Tibial nerve (tissue), 4 donors: ENCODE data around the gene APOBEC2. TPM values are rescaled to one million over a fixed set of nuclear protein-coding genes. Genes with fewer than 3 reads are reported as not detected.

Experiments
- DNase-seq, 2 donors: peaks; one replicate each; pipeline ENCODE4 v3.0.0-alpha.2; 2019; ENCODE audit warnings: low spot score in 2 of 2
- H3K27ac ChIP-seq, 4 donors: fragments of 200-600 bp; sonication (generic) in 3 of 4; one replicate each; pipeline ENCODE4 v1.5.1; 2017 to 2019; ENCODE audit warnings: mild to moderate bottlenecking in 1 of 4
- H3K27me3 ChIP-seq, 2 donors: fragments of 200-600 bp; sonication (generic) in 1 of 2; one replicate each; pipeline versions ENCODE4 v1.5.1 to v1.6.0; 2017 to 2019
- H3K36me3 ChIP-seq, 3 donors: fragments of 200-600 bp; sonication (generic); one replicate each; pipeline ENCODE4 v1.5.1; 2018 to 2019
- H3K4me1 ChIP-seq, 4 donors: fragments of 200-600 bp; sonication (generic) in 3 of 4; one replicate each; pipeline ENCODE4 v1.5.1; 2017 to 2019
- H3K4me3 ChIP-seq, 4 donors: fragments of 200-600 bp; sonication (generic) in 3 of 4; one replicate each; pipeline ENCODE4 v1.5.1; 2017 to 2019; ENCODE audit warnings: mild to moderate bottlenecking in 1 of 4, moderate library complexity in 1 of 4
- H3K9me3 ChIP-seq, 4 donors: fragments of 200-600 bp; sonication (generic) in 3 of 4; one replicate each; pipeline ENCODE4 v1.5.1; 2017 to 2019
- CTCF ChIP-seq, 5 experiments: fragments of 200-600 bp in 3 of 5; fragments of 450-650 bp in 2 of 5; sonication (generic) in 3 of 5; IDR thresholded peaks; one replicate each; pipeline ENCODE4 v1.5.1; 2016 to 2019; ENCODE audit warnings: antibody characterized with exemption in 5 of 5, mild to moderate bottlenecking in 3 of 5, moderate library complexity in 2 of 5
- EP300 ChIP-seq, 2 donors: sonication (generic); formaldehyde crosslinking; IDR thresholded peaks; one replicate each; pipeline ENCODE4 v1.6.1; 2017; ENCODE audit warnings: antibody characterized with exemption in 2 of 2, mild to moderate bottlenecking in 1 of 2
- POLR2A ChIP-seq, 2 donors: fragments of 450-650 bp; IDR thresholded peaks; one replicate each; pipeline ENCODE4 v1.6.1; 2017; ENCODE audit warnings: antibody characterized with exemption in 2 of 2, mild to moderate bottlenecking in 2 of 2, moderate library complexity in 2 of 2
- WGBS, 2 donors: methylation state at CpG; one replicate each; pipeline ENCODE4 v1.1.5; 2018; 5-methylcytosine and 5-hydroxymethylcytosine counted together
- total RNA-seq, 4 donors: library from RNA; depleted of rRNA; stranded (reverse); fragments of >200 nt; gene quantifications; one replicate each; pipeline ENCODE4 v1.1.0, GENCODE V29; 2016

Gene APOBEC2
- total RNA-seq, 4 donors from 2014 or later: not detected

- no peak for DNase-seq
- Histone ChIP-seq H3K36me3 (peaks cover 0 to 13% (median 0%) of the 10 kb centered on the region in 3 donors), H3K4me3 (no peak within 1 kb of the TSS), H3K4me1 (no peaks in the 10 kb centered on the region), H3K27me3 (no peaks in the 10 kb centered on the region), H3K9me3 (no peaks in the 10 kb centered on the region), H3K27ac (no peak within 1 kb of the TSS)
- WGBS, 2 donors: 91 to 92% methylated on average over 10 of the region's 10 CpGs
- TF ChIP-seq CTCF (IDR thresholded peaks at IDR 0.05) (no peak), POLR2A (IDR thresholded peaks at IDR 0.05) (no peak), EP300 (IDR thresholded peaks at IDR 0.05) (no peak)
Observed at GRCh38 chr6:41042226-41043055, 10.6 kb upstream of the APOBEC2 start, which contains the start of gene TSPO2. TSPO2 (plus strand) TSS chr6:41042467; CDS start chr6:41042986, 519 bp downstream.

GRCh38 chr6:41043151-41043550 lies 9.9 kb upstream of the APOBEC2 start:
- H3K4me1 ChIP-seq: no peaks in the 10 kb centered on the region
- no peak overlapping the region for H3K4me3 ChIP-seq
- TF ChIP-seq EP300 (IDR thresholded peaks at IDR 0.05): no peak
- no peak for TF ChIP-seq POLR2A (IDR thresholded peaks at IDR 0.05)
- no peak for TF ChIP-seq CTCF (IDR thresholded peaks at IDR 0.05)
- 94 to 100% methylated on average over 3 of the region's 3 CpGs for WGBS, 2 donors
- peaks cover 0 to 13% (median 0%) of the 10 kb centered on the region in 3 donors for H3K36me3 ChIP-seq
- H3K9me3 ChIP-seq: no peaks in the 10 kb centered on the region
- no peak for DNase-seq
- H3K27me3 ChIP-seq: no peaks in the 10 kb centered on the region
- H3K27ac ChIP-seq: no peak overlapping the region

- DNase-seq: no peak
- Histone ChIP-seq H3K27ac (no peak overlapping the region), H3K9me3 (no peaks in the 10 kb centered on the region), H3K27me3 (no peaks in the 10 kb centered on the region), H3K4me3 (no peak overlapping the region), H3K4me1 (no peaks in the 10 kb centered on the region), H3K36me3 (peaks cover 0 to 30% (median 0%) of the 10 kb centered on the region in 3 donors)
- TF ChIP-seq POLR2A (IDR thresholded peaks at IDR 0.05) (no peak), EP300 (IDR thresholded peaks at IDR 0.05) (no peak), CTCF (IDR thresholded peaks at IDR 0.05) (no peak)
- 66 to 72% methylated on average over 5 of the region's 5 CpGs for WGBS, 2 donors
Observed at GRCh38 chr6:41045664-41046063, 7.3 kb upstream of the APOBEC2 start.

GRCh38 chr6:41046084-41046483 lies 6.9 kb upstream of the APOBEC2 start:
- 93 to 95% methylated on average over 1 of the region's 1 CpG for WGBS, 2 donors

More at GRCh38 chr6:41046084-41046483, 6.9 kb upstream of the APOBEC2 start:
- Histone ChIP-seq H3K9me3 (no peaks in the 10 kb centered on the region), H3K27ac (no peak overlapping the region), H3K4me3 (no peak overlapping the region), H3K36me3 (peaks cover 0 to 35% (median 0%) of the 10 kb centered on the region in 3 donors), H3K27me3 (no peaks in the 10 kb centered on the region), H3K4me1 (no peaks in the 10 kb centered on the region)
- DNase-seq: no peak
- TF ChIP-seq EP300 (IDR thresholded peaks at IDR 0.05) (no peak), CTCF (IDR thresholded peaks at IDR 0.05) (no peak), POLR2A (IDR thresholded peaks at IDR 0.05) (no peak)
